HG03432 (cell line): ENCODE data around the gene KIRREL3.

Source experiments
- ATAC-seq: cut with Tn5 transposase; IDR thresholded peaks from one replicate; pipeline ENCODE4 v1.9.1; 2021; ENCODE audit warnings: mild to moderate bottlenecking, moderate library complexity; ENCODE audit not compliant: unreplicated experiment

KIRREL3 gene

GRCh38 chr11:126518972-126519690 is 481.4 kb downstream of the KIRREL3 start:
- no peak for ATAC-seq

GRCh38 chr11:126518071-126518971 is 482.2 kb downstream of the KIRREL3 start:
- no peak for ATAC-seq

GRCh38 chr11:126515501-126515900 is 485.1 kb downstream of the KIRREL3 start:
- ATAC-seq: no peak

GRCh38 chr11:126514061-126514693 is 486.4 kb downstream of the KIRREL3 start:
- no peak for ATAC-seq

GRCh38 chr11:126512741-126513715 is 487.5 kb downstream of the KIRREL3 start:
- ATAC-seq: no peak

- no peak for ATAC-seq
Measured at GRCh38 chr11:126512251-126512650, 488.3 kb downstream of the KIRREL3 start.

- no peak for ATAC-seq
Measured at GRCh38 chr11:126511475-126512115, 489.0 kb downstream of the KIRREL3 start.

- ATAC-seq: no peak
Measured at GRCh38 chr11:126510621-126511370, 489.8 kb downstream of the KIRREL3 start.

- no peak for ATAC-seq
Measured at GRCh38 chr11:126507646-126508045, 492.9 kb downstream of the KIRREL3 start.

GRCh38 chr11:126506789-126507188 is 493.8 kb downstream of the KIRREL3 start:
- no peak for ATAC-seq

- no peak for ATAC-seq
Measured at GRCh38 chr11:126502982-126503381, 497.6 kb downstream of the KIRREL3 start.

GRCh38 chr11:126502159-126502558 is 498.4 kb downstream of the KIRREL3 start:
- ATAC-seq: no peak

GRCh38 chr11:126501641-126502040 is 498.9 kb downstream of the KIRREL3 start:
- ATAC-seq: no peak

GRCh38 chr11:126500981-126501380 is 499.6 kb downstream of the KIRREL3 start:
- ATAC-seq: no peak

GRCh38 chr11:126499131-126499752 is 501.3 kb downstream of the KIRREL3 start:
- ATAC-seq: no peak

GRCh38 chr11:126498281-126498680 is 502.3 kb downstream of the KIRREL3 start:
- no peak for ATAC-seq

- ATAC-seq: no peak
Measured at GRCh38 chr11:126497581-126498122, 502.9 kb downstream of the KIRREL3 start.

- ATAC-seq: no peak
Measured at GRCh38 chr11:126496576-126497337, 503.8 kb downstream of the KIRREL3 start.
